Prostate gland (tissue), 2 donors: ENCODE data around the gene MMP23B.

Experiments
- CTCF ChIP-seq, 4 experiments: fragments of 200-600 bp in 2 of 4; fragments of 450-650 bp in 2 of 4; sonication (generic) in 2 of 4; IDR thresholded peaks; 1 replicate in 3 of 4; 2 replicates in 1 of 4; pipeline ENCODE4 v1.5.1; 2016 to 2019; ENCODE audit warnings: antibody characterized with exemption in 4 of 4, mild to moderate bottlenecking in 2 of 4, moderate library complexity in 2 of 4
- POLR2A ChIP-seq: fragments of 450-650 bp; IDR thresholded peaks from one replicate; pipeline ENCODE4 v1.6.1; 2016; ENCODE audit warnings: antibody characterized with exemption, mild to moderate bottlenecking

DNA sequence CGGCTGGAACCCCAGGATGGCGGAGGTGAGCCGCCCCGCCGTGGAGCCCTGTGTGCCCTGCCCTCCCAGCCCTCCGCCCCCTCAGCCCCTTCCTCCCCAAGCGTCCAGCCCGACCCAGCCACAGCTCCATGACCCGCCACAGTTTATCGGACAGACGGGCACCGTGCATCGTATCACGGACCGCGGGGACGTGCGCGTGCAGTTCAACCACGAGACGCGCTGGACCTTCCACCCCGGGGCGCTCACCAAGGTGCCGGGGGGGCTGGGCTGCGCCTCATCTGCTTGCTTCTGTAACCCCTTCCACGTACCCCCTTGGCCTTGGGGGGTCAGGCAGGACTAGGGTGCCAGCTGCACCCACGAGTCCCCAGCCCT, 6.6 kb upstream of the MMP23B start:
- TF ChIP-seq POLR2A, result no peak
- TF ChIP-seq CTCF (IDR thresholded peaks at IDR 0.05), result no peak
